ENCODE measurements around the gene SMDT1.

GRCh38 chr22:42069801-42070516, 9.5 kb upstream of the SMDT1 start:
- TF ChIP-seq, protein P1, sequence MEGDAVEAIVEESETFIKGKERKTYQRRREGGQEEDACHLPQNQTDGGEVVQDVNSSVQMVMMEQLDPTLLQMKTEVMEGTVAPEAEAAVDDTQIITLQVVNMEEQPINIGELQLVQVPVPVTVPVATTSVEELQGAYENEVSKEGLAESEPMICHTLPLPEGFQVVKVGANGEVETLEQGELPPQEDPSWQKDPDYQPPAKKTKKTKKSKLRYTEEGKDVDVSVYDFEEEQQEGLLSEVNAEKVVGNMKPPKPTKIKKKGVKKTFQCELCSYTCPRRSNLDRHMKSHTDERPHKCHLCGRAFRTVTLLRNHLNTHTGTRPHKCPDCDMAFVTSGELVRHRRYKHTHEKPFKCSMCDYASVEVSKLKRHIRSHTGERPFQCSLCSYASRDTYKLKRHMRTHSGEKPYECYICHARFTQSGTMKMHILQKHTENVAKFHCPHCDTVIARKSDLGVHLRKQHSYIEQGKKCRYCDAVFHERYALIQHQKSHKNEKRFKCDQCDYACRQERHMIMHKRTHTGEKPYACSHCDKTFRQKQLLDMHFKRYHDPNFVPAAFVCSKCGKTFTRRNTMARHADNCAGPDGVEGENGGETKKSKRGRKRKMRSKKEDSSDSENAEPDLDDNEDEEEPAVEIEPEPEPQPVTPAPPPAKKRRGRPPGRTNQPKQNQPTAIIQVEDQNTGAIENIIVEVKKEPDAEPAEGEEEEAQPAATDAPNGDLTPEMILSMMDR (conservative IDR thresholded peaks at IDR 0.05; ENCODE audit: low read depth, low read length) = no peak
- TF ChIP-seq EZH2phosphoT487 (IDR thresholded peaks at IDR 0.05; ENCODE audit: borderline replicate concordance, low read length) = no peak

Measured in PC-3 (cell line).